UCSD-AML1 (cell line): ENCODE results near the gene DNAH3.
"Not testable (repeated sequence)": the region's sequence is repeated elsewhere in the genome, so short reads cannot be mapped to it uniquely, and the experiment has no call there.

ENCODE experiments used
- DNase-seq: peaks from one replicate; lab custom pipeline; 2025; ENCODE audit not compliant: unreplicated experiment; lab: John Stamatoyannopoulos, UW

DNAH3 gene

DNA sequence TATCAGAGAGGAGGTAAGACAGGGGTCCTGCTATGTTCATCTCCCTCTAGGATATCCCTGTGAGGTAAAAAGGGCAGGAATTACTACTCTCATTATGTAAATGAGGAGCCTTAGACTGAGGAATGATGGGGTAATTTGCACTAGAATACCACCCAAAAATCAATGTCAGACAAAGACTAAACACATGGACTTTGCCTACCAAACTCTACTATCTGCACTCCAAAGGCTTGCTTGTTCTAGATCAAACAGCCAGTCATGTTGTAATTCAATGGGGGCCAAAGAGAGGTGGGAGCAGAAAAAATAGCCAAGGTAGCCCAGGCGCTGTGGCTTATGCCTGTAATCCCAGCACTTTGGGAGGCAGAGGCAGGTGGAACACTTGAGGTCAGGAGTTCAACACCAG, 129.3 kb downstream of the DNAH3 start:
- DNase-seq = no peak

GRCh38 chr16:21009815-21010214, 140.8 kb downstream of the DNAH3 start:
- DNase-seq = no peak

- DNase-seq = no peak
Observed at GRCh38 chr16:21005008-21005407, 145.6 kb downstream of the DNAH3 start.

DNA sequence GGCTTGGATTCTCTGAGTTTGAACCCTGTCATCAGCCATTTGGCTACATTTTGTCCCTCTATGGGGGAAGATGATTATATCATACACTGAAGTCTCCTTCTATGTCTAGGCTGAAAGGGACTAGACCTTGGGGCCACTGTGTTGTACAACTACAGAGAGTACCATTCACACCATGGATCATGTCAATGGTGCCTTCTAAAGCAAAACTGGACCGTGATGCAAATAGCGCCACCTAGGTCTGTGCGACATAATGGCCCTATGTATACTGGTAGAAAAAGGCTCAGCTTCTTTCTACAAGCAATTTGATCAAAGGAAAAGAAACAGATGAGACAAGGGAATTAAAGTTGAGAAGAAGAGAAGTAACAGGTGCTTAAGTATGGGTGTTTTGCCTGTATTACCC, 149.4 kb downstream of the DNAH3 start:
- DNase-seq = peak; percentile 28

DNA sequence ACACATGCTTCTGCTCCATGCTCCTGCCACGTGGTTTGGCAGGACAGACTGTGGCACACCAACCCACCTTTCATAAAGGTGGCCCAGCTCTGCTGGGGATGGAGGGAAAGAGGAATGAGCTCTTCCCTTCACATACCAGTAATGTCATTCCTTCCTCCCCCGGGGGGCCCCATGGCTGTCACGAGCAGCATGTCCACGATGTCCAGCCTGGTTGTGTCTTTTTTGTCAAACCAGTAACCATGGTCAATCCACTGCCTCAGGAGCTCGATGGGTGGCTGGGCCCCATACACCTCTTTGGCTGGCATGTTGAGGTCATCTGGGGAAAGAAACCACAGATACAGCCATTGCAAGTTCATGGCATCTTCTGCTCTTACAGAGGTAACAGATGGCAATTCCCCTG, 153.5 kb downstream of the DNAH3 start:
- DNase-seq = no peak

DNA sequence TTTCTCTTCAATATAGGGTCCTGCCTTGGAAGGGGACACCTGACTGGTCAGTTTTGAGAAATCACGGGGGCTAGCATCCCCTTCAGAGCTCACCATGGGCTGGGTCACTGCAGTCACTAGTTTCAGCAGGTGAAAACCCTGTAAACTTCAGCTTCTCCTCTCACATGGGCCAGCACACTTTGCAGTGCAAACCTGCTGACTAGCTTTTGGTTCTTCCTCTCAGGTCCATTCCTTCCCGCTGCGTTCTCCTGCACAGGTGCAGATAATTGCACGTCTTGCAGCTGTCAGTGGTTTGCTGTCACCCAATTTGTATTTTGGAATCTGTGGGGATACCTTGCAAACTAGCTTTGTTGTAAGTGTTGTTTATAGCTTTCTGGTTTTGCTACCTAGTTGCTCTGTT, 154.9 kb downstream of the DNAH3 start:
- no peak for DNase-seq

DNA sequence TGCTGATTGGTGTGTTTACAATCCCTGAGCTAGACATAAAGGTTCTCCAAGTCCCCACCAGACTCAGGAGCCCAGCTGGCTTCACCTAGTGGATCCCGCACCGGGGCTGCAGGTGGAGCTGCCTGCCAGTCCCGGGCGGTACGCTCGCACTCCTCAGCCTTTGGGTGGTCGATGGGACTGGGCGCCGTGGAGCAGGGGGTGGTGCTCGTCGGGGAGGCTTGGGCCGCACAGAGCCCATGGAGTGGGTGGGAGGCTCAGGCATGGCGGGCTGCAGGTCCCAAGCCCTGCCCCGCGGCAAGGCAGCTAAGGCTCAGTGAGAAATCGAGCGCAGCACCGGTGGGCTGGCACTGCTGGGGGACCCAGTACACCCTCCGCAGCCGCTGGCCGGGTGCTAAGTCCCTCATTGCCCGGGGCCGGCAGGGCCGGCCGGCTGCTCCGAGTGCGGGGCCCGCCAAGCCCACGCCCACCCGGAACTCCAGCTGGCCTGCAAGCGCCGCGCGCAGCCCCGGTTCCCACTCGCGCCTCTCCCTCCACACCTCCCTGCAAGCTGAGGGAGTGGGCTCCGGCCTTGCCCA, 161.1 kb downstream of the DNAH3 start:
- not testable (repeated sequence) for DNase-seq

- no peak for DNase-seq
Observed at GRCh38 chr16:20987049-20987448, 163.6 kb downstream of the DNAH3 start.

DNA sequence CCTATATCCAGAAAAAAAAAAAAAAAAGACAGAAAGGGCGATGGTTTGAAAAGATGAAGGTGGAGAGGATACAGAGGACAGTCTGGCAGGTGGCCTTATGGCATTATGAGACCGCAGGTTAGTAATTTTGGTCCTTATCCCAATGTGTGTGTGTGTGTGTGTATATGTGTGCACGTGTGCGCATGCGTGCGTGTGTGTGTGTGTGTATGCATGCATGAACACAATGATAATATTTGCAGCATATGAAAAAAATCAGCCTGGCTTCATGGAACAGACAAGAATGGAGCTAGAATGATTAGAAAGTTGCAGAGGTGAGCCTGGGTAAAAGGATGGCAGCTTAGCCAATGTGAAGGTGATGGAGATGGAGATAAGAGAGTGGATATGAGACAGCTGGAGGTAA, 166.6 kb downstream of the DNAH3 start:
- no peak for DNase-seq

GRCh38 chr16:20976576-20976975, 174.1 kb downstream of the DNAH3 start:
- DNase-seq = no peak

GRCh38 chr16:20973201-20973600, 177.4 kb downstream of the DNAH3 start:
- DNase-seq = not testable (repeated sequence)

GRCh38 chr16:20971401-20971800, 179.2 kb downstream of the DNAH3 start:
- DNase-seq = no peak

GRCh38 chr16:20969386-20969785, 181.3 kb downstream of the DNAH3 start:
- no peak for DNase-seq

GRCh38 chr16:20968765-20969164, 181.9 kb downstream of the DNAH3 start:
- DNase-seq = no peak

- no peak for DNase-seq
Observed at GRCh38 chr16:20960899-20961298, 189.7 kb downstream of the DNAH3 start.

DNA sequence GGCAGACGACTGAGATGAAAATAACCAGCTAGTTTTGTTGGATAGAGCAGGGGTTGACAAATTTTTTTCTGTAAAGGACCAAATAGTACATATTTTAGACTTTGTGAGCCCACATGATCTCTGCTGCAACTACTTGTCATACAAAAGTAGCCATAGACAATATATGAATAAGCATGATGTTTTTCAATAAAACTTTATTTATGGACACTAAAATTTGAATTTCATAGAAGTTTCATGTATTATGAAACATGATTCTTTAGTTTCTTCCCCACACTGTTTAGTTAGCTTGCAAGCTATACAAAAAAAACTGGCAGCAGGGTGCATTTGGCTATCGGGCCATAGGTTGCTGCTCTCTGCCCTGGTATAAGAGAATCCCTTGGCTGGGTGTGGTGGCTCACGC, 193.5 kb downstream of the DNAH3 start:
- no peak for DNase-seq

GRCh38 chr16:20956319-20956718, 194.3 kb downstream of the DNAH3 start:
- DNase-seq = no peak

- no peak for DNase-seq
Observed at GRCh38 chr16:20954574-20954973, 196.1 kb downstream of the DNAH3 start.

DNA sequence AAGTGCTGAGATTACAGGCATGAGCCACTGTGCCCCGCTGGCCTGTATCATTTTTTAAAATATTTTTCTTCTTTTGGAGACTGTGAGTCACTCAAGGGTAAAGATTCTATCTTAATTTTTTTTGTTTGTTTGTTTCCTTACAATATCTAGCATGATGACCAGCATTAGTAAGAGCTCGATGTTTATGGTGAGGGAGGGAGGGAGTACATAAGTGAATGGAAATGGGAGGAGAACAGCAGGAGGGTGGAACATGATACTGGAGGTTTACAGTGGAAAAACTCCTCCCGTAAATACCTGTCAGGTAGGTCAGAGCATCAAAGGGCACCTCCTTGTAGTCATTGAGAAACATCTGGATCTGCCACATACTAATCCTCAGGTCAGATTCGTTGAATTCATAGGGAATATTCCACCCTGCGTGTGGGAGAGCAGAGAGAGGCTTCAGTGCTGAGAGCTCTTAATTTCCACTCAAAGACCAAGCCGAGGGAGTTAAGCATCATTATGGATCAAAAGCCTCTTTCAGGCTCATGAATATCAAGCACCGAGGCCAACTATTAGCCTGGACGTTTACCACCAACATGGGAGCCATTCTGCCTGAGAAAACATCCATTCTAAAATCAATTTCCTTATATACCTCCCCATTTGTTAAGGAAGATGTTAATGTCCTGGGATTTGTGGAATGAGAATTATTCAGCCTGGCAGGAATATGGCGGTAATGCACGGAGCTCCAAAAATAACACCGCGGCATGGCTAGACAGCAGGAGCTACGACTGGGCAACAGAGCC, 198.3 kb downstream of the DNAH3 start:
- DNase-seq = no peak

DNA sequence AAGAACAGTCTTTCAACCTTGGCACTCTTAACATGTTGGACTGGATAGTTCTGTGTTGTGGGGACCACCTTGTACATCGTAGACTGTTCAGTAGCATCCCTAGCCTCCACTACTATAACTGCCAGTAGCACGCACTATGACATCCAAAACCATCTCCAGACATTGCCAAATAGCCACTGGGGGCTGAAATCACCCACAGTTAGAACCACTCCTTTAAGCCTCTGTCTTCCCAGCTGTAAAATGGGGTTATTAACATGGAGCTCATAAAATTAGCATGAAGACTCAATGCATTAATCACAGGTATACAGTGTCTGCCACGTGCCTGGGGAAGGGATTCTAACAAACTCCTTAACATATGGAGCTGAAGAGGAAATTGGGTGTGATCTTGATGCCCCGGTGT, 200.4 kb downstream of the DNAH3 start:
- DNase-seq = no peak

- DNase-seq = no peak
Observed at GRCh38 chr16:20949660-20950059, 201.0 kb downstream of the DNAH3 start.

DNA sequence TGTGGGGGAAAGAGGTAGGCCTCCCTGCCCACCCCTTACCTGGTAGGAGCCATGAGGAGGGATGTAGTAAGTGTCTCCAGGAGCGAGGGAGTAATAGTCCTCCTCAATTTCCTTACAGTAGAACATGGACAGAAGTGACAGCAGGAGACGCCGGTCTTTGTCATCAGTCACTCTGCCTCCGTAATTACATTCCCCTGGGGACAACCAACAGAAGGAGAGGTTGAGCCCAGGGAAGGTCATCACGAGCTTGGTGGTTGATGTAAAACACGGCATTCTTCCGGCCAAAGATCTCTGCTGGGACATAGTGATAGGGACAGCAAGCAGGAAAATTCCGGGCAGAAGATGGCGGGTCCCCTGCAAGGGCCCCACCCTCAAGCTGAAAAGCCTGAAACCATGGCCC, 202.2 kb downstream of the DNAH3 start:
- no peak for DNase-seq
